Sigmoid colon (tissue), 7 donors: ENCODE measurements around the gene B4GALT4. TPM values are rescaled to one million over a fixed set of nuclear protein-coding genes. Genes with fewer than 3 reads are reported as not detected.
A peak's percentile ranks its signal among the peaks of the same experiment; 100 is the strongest.
"Not testable (repeated sequence)": the region's sequence is repeated elsewhere in the genome, so short reads cannot be mapped to it uniquely, and the experiment has no call there.

Experiments used
- DNase-seq: peaks from one replicate; pipeline ENCODE4 v3.0.0-alpha.2; 2019
- H3K27ac ChIP-seq, 4 donors: fragments of 200-600 bp; sonication (generic); one replicate each; pipeline ENCODE4 v1.5.1; 2016 to 2019; ENCODE audit warnings: mild to moderate bottlenecking in 1 of 4
- H3K27me3 ChIP-seq, 3 donors: fragments of 200-600 bp; sonication (generic); one replicate each; pipeline ENCODE4 v1.5.1; 2019; ENCODE audit warnings: mild to moderate bottlenecking in 1 of 3
- H3K36me3 ChIP-seq, 4 donors: fragments of 200-600 bp; sonication (generic); one replicate each; pipeline ENCODE4 v1.5.1; 2016 to 2019
- H3K4me1 ChIP-seq, 4 donors: fragments of 200-600 bp; sonication (generic); one replicate each; pipeline ENCODE4 v1.5.1; 2017 to 2019
- H3K4me3 ChIP-seq, 4 donors: fragments of 200-600 bp; sonication (generic); one replicate each; pipeline ENCODE4 v1.5.1; 2017 to 2019; ENCODE audit warnings: mild to moderate bottlenecking in 2 of 4, moderate library complexity in 1 of 4
- H3K9me3 ChIP-seq, 4 donors: fragments of 200-600 bp in 3 of 4; sonication (generic) in 3 of 4; one replicate each; pipeline versions ENCODE4 v1.5.1 to v1.6.1; 2013 to 2019
- EP300 ChIP-seq, 4 donors: sonication (generic); formaldehyde crosslinking; IDR thresholded peaks; one replicate each; pipeline ENCODE4 v1.6.1; 2017; ENCODE audit warnings: antibody characterized with exemption in 4 of 4
- POLR2A ChIP-seq, 2 donors: fragments of 450-650 bp; IDR thresholded peaks; one replicate each; pipeline ENCODE4 v1.6.1; 2016; ENCODE audit warnings: antibody characterized with exemption in 2 of 2, mild to moderate bottlenecking in 2 of 2, moderate library complexity in 2 of 2
- POLR2AphosphoS5 ChIP-seq, 4 donors: sonication (generic); formaldehyde crosslinking; IDR thresholded peaks; one replicate each; pipeline ENCODE4 v1.6.1; 2017; ENCODE audit warnings: antibody characterized with exemption in 4 of 4
- WGBS, 2 donors: extraction: QIAGEN DNeasy Blood & Tissue Kit; methylation state at CpG; one replicate each; pipeline ENCODE4 v1.1.7; 2013; 5-methylcytosine and 5-hydroxymethylcytosine counted together
- intact Hi-C: fragments of 100-400 bp; cut with DNase I; formaldehyde crosslinking; loops from one replicate; pipeline ENCODE4 v1.15.1; 2023
- polyA plus RNA-seq, 3 donors: library from polyadenylated mRNA; stranded (reverse); fragments of 200-250 nt; gene quantifications; one replicate each; pipeline ENCODE4 v1.2.3, GENCODE V29; 2013
- total RNA-seq, 4 donors: library from RNA; depleted of rRNA; stranded (reverse); fragments of >200 nt; gene quantifications; one replicate each; pipeline ENCODE4 v1.1.0, GENCODE V29; 2016
- TF ChIP-seq, protein P1 (sequence below), 4 experiments: fragments of 450-650 bp in 3 of 4; fragments of 200-600 bp in 1 of 4; IDR thresholded peaks; one replicate each; pipeline ENCODE4 v1.5.1; 2016 to 2019; ENCODE audit warnings: antibody characterized with exemption in 4 of 4, mild to moderate bottlenecking in 3 of 4, moderate library complexity in 2 of 4
- donor health status: healthy with polysubstance abuse.
- donor health status: Bipolar disorder and iron deficiency.
- donor health status: healthy.

The B4GALT4 gene
- total and polyA plus RNA-seq, 7 donors: 12.1 to 45.6 (median 15.8) TPM

DNA sequence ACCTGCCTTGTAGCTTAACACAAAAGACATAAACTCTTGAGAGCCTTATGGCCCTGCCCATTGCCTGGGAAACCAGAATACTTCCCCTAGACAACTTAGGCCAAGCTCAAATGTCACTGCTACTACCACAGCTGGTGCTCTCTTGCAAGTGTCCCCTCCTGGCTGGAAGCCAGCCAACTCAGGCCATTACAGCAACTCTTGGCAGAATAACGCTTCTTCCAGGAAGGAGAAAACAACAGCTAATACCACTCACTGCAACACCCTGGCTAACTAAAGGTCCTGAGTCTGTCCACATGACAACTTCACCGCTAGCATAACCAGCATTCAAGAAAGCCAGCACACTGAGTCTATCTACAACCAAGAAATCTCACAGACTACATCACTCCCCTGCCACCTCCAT lies 5.1 kb upstream of the B4GALT4 start:
- WGBS, 2 donors: 65 to 80% methylated on average over 2 of the region's 2 CpGs
- Histone ChIP-seq H3K4me1 (peaks cover 0 to 8% (median 4%) of the 10 kb centered on the region in 4 donors), H3K9me3 (peaks cover 0 to 5% (median 0%) of the 10 kb centered on the region in 4 donors), H3K4me3 (no peak overlapping the region), H3K36me3 (no peaks in the 10 kb centered on the region), H3K27me3 (no peaks in the 10 kb centered on the region), H3K27ac (no peak overlapping the region)
- DNase-seq: no peak
- intact Hi-C loops: loop anchor here (10.0 kb wide), 1 partner anchor 361 kb away; no protein-coding TSS in a partner anchor
- TF ChIP-seq, protein P1, sequence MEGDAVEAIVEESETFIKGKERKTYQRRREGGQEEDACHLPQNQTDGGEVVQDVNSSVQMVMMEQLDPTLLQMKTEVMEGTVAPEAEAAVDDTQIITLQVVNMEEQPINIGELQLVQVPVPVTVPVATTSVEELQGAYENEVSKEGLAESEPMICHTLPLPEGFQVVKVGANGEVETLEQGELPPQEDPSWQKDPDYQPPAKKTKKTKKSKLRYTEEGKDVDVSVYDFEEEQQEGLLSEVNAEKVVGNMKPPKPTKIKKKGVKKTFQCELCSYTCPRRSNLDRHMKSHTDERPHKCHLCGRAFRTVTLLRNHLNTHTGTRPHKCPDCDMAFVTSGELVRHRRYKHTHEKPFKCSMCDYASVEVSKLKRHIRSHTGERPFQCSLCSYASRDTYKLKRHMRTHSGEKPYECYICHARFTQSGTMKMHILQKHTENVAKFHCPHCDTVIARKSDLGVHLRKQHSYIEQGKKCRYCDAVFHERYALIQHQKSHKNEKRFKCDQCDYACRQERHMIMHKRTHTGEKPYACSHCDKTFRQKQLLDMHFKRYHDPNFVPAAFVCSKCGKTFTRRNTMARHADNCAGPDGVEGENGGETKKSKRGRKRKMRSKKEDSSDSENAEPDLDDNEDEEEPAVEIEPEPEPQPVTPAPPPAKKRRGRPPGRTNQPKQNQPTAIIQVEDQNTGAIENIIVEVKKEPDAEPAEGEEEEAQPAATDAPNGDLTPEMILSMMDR (IDR thresholded peaks at IDR 0.05): no peak
- TF ChIP-seq POLR2A (IDR thresholded peaks at IDR 0.05) (no peak), EP300 (IDR thresholded peaks at IDR 0.05) (no peak), POLR2AphosphoS5 (IDR thresholded peaks at IDR 0.05) (no peak)

- no peak overlapping the region for H3K4me3 ChIP-seq
- H3K36me3 ChIP-seq: no peaks in the 10 kb centered on the region
- intact Hi-C loops: loop anchor here (5.0 to 10.0 kb wide), 2 partner anchors 96 to 359 kb away; partner anchors contain the start of gene TEX55
- DNase-seq: no peak
- H3K9me3 ChIP-seq: peaks cover 0 to 5% (median 0%) of the 10 kb centered on the region in 4 donors
- no peak overlapping the region for H3K27ac ChIP-seq
- TF ChIP-seq, protein P1 (IDR thresholded peaks at IDR 0.05): no peak
- peaks cover 0 to 22% (median 17%) of the 10 kb centered on the region in 4 donors for H3K4me1 ChIP-seq
- H3K27me3 ChIP-seq: no peaks in the 10 kb centered on the region
Observed at GRCh38 chr3:119243712-119244111, 3.0 kb upstream of the B4GALT4 start.

DNA sequence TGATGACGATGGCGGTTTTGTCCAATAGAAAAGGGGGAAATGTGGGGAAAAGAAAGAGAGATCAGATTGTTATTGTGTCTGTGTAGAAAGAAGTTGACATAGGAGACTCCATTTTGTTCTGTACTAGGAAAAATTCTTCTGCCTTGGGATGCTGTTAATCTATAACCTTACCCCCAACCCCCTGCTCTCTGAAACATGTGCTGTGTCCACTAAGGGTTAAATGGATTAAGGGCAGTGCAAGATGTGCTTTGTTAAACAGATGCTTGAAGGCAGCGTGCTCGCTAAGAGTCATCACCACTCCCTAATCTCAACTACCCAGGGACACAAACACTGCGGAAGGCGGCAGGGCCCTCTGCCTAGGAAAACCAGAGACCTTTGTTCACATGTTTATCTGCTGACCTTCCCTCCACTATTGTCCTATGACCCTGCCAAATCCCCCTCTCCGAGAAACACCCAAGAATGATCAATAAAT lies 2.4 kb upstream of the B4GALT4 start:
- not testable (repeated sequence) for H3K4me3 ChIP-seq, H3K9me3 ChIP-seq, H3K27me3 ChIP-seq, H3K36me3 ChIP-seq, DNase-seq, H3K27ac ChIP-seq
- peaks cover 0 to 28% (median 17%) of the 10 kb centered on the region in 4 donors for H3K4me1 ChIP-seq
- intact Hi-C loops: loop anchor here (5.0 to 10.0 kb wide), 2 partner anchors 96 to 358 kb away; partner anchors contain the start of gene TEX55
- WGBS, 2 donors: 83 to 85% methylated on average over 7 of the region's 7 CpGs

DNA sequence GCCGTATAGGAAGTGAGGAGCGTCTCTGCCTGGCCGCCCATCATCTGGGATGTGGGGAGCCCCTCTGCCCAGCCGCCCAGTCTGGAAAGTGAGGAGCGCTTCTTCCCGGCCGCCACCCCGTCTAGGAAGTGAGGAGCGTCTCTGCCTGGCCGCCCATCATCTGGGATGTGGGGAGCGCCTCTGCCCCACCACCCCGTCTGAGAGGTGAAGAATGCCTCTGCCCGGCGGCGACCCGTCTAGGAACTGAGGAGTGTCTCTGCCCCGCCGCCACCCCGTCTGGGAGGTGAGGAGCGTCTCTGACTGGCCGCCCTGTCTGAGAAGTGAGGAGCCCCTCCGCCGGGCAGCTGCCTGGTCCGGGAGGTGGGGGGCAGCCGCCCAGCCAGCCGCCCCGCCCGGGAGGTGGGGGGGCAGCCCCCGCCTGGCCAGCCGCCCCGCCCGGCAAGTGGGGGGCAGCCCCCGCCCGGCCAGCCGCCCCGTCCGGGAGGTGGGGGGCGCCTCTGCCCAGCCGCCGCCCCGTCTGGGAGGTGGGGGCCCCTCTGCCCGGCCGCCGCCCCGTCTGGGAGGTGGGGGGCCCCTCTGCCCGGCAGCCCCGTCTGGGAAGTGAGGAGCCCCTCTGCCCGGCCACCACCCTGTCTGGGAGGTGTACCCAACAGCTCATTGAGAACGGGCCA lies 1.8 kb upstream of the B4GALT4 start:
- DNase-seq, H3K36me3 ChIP-seq, H3K27ac ChIP-seq, H3K9me3 ChIP-seq, H3K27me3 ChIP-seq, H3K4me3 ChIP-seq: not testable (repeated sequence)
- intact Hi-C loops: loop anchor here (5.0 to 10.0 kb wide), 2 partner anchors 95 to 358 kb away; partner anchors contain the start of gene TEX55
- WGBS, 2 donors: 90 to 94% methylated on average over 49 of the region's 49 CpGs
- peaks cover 0 to 28% (median 17%) of the 10 kb centered on the region in 4 donors for H3K4me1 ChIP-seq

- Histone ChIP-seq H3K27ac (peak overlapping the region; percentile 85 to 92 (median 90)), H3K9me3 (no peaks in the 10 kb centered on the region), H3K4me1 (peaks cover 0 to 28% (median 17%) of the 10 kb centered on the region in 4 donors), H3K4me3 (peak overlapping the region; percentile 59 to 85 (median 72)), H3K36me3 (peaks cover 0 to 16% (median 3%) of the 10 kb centered on the region in 4 donors), H3K27me3 (no peaks in the 10 kb centered on the region)
- no peak for TF ChIP-seq POLR2AphosphoS5 (IDR thresholded peaks at IDR 0.05)
- TF ChIP-seq, protein P1 (IDR thresholded peaks at IDR 0.05): no peak
- TF ChIP-seq EP300 (IDR thresholded peaks at IDR 0.05): no peak
- no peak for TF ChIP-seq POLR2A (IDR thresholded peaks at IDR 0.05)
- intact Hi-C loops: loop anchor here (2.0 to 10.0 kb wide), 3 partner anchors 83 to 355 kb away; partner anchors contain the start of gene TEX55
- DNase-seq: peak; percentile 69
- WGBS, 2 donors: 1 to 3% methylated on average over 16 of the region's 16 CpGs
Observed at GRCh38 chr3:119240101-119240590, 532 bp downstream of the B4GALT4 start.
